GM19397 (cell line): ENCODE data around the gene VPS51.

Source experiments
- ATAC-seq: cut with Tn5 transposase; IDR thresholded peaks from one replicate; pipeline ENCODE4 v1.9.1; 2021; ENCODE audit warnings: mild to moderate bottlenecking, moderate library complexity; ENCODE audit not compliant: unreplicated experiment

Gene VPS51

DNA sequence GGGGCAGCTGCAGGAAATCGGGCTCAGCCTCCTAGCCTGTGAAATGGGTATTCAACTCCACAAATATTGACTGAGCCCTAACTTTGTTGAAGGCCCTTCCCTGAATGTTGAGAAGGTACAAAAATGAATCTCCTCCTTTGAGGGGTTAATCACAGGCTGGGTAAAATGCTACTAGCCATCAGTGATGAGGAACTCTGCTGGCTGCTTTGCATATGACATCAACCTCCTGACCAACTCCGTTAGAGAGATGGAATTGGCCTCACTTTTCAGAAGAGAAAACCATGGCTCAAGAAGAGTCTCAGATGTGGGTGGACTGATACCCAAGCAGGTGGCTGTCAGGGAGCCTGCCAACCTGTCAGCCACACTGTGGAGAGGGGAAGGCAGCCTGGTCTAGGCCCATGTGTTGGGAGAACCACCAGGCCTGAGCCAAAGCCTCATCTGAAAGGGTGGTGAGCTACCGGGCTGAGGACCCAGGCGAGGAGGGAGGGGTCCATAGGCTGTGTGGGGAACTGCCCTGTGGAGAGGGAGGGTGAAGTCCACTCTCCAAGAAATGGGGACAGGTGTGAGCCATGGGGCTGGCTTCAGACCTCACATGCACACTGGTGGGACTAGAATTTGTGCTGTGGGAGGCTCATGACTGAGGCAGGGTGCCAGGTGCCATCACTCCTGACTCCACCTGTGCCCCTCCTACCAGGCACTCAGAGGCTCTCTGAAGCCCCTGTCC is 23.9 kb upstream of the VPS51 start:
- no peak for ATAC-seq

DNA sequence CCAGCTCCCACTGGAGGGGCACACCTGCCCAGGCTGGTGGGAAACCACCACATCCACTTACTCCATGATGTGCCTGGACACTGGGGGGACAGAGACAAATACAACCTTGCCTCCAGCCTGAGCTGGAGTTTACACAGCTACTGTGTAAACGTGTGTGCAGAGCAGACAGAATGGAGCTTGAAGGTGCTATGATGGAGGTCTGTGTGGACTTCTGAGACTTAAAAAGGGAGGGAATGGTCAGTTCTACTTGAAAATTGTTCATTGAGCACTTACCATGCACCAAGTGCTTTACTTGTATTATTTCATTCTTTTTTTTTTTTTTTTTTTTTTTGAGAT is 23.4 kb upstream of the VPS51 start:
- ATAC-seq, result no peak

DNA sequence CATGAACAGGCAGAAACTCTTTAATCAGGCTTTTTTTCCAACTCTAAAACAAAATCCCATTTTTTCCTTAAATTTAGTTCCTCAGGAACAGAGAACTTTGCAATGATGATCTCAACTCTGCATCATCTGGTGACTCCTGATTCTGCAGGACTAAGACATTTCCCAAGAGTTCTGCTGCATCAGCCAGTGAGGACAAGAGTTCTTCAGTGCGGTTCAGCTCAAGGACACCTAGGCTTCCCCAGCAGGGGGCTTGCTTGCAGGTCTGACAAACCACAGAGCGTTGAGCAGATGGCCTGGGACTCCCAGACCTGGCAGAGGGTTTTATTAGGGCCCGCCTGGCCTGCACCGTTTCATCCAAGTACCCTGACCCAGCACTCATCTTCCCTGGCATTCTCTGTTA is 18.6 kb upstream of the VPS51 start:
- ATAC-seq, result no peak

DNA sequence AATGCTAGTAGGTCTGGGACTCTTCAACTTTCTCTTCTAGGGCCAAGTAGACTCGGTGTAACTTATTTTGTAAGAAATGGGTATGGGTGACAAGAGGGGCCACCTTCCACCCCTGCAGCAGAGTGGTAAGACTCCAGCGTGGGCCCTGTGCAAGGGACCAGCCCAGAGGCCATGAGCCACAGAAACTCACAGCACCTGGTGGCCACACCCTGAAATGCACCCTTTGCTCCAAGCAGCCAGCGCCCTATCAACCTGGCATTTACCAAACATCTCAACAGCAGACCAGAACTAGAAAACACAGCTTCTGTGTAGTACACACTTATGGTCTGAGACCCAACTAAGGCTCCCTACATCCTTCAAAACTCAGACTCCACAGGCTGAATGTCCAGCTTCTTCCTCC is 17.9 kb upstream of the VPS51 start:
- no peak for ATAC-seq

GRCh38 chr11:65078786-65079342 is 17.1 kb upstream of the VPS51 start:
- ATAC-seq, result no peak

GRCh38 chr11:65083134-65083833 is 12.7 kb upstream of the VPS51 start:
- ATAC-seq, result no peak

- peak; percentile 76 for ATAC-seq
Observed at GRCh38 chr11:65083834-65084597, 12.0 kb upstream of the VPS51 start, which contains the start of the genes CDCA5 and ZFPL1. Gene CDCA5, minus strand, starts transcription at chr11:65084040. Its CDS starts 62 bp downstream, at chr11:65083978. Gene ZFPL1, plus strand, starts transcription at chr11:65084222. Its CDS starts 477 bp downstream, at chr11:65084699.

DNA sequence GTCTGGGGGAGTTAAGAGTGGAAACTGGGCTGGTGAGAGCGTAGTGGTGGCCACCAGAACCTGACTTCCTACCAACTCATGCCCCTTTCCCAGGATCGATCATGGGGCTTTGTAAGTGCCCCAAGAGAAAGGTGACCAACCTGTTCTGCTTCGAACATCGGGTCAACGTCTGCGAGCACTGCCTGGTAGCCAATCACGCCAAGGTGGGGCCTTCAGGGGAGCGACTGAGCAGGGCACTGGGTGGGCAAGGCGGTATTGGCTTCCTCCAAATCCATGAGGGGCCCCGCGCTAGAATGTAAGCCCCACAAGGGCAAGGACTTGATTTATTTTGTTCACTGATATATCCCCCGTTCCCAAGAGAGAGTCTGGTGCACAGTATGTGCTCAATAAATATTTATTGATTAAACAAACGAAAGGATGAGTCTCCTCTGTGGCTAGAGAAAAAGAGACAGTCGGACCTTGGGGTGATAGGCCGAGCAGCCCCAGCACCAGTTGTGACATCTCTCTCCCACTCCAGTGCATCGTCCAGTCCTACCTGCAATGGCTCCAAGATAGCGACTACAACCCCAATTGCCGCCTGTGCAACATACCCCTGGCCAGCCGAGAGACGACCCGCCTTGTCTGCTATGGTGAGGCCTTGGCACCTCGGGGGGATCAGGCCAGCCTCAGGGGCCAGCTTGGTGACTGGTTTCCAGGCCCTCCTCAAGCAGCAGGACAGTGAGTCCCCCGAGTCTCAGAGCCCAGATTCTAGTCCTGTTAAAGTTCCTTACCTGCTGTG is 11.2 kb upstream of the VPS51 start:
- no peak for ATAC-seq

- no peak for ATAC-seq
Observed at GRCh38 chr11:65085446-65085845, 10.6 kb upstream of the VPS51 start.

GRCh38 chr11:65086809-65087208 is 9.2 kb upstream of the VPS51 start:
- no peak for ATAC-seq

DNA sequence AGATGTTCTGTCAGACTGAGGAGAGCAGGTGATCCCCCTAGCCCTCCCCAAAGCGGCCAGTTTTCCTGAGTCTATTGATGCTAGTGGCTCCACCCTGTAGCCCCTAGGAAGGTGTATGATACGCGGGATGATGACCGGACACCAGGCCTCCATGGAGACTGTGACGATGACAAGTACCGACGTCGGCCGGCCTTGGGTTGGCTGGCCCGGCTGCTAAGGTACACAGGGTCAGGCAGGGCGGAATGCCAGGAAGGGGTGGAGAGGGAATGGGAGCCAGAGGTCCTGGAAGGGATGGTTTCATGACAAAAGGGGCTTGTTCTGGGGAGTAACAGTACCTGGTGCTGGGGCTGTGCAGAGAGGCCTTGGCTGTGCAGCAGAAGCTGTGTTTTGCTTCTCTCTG is 8.8 kb upstream of the VPS51 start:
- no peak for ATAC-seq

DNA sequence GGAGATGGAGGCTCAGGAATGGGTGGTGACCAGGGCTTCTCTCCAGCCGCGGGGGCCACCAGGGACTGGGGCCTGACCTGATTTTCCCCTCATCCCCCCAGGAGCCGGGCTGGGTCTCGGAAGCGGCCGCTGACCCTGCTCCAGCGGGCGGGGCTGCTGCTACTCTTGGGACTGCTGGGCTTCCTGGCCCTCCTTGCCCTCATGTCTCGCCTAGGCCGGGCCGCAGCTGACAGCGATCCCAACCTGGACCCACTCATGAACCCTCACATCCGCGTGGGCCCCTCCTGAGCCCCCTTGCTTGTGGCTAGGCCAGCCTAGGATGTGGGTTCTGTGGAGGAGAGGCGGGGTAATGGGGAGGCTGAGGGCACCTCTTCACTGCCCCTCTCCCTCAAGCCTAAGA is 8.2 kb upstream of the VPS51 start:
- ATAC-seq, result no peak

GRCh38 chr11:65089621-65090020 is 6.4 kb upstream of the VPS51 start:
- no peak for ATAC-seq

- ATAC-seq, result no peak
Observed at GRCh38 chr11:65090628-65091027, 5.4 kb upstream of the VPS51 start.

- no peak for ATAC-seq
Observed at GRCh38 chr11:65095427-65095826, 587 bp upstream of the VPS51 start.

DNA sequence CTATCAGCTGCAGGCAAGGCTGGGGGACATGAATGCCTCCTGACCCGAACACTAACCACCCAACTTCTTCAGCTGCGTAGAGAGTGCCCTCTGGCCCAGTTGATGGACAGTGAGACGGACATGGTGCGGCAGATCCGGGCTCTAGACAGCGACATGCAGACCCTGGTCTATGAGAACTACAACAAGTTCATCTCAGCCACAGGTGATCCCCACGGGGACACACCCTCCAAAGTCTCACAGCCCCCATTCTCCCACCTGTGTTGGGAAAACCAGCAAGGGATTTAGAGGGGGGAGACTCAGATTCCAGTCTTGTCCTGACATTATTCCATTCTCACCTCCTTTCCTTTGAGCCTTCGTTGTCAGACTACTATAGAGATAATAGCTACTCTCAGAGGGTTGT is 912 bp downstream of the VPS51 start:
- ATAC-seq, result no peak

- no peak for ATAC-seq
Observed at GRCh38 chr11:65100674-65101350, 4.8 kb downstream of the VPS51 start.

- ATAC-seq, result no peak
Observed at GRCh38 chr11:65102142-65103095, 6.4 kb downstream of the VPS51 start.

- no peak for ATAC-seq
Observed at GRCh38 chr11:65103476-65103875, 7.5 kb downstream of the VPS51 start.
